HG03354 (cell line): ENCODE results near the gene CBFB.
"Not testable (repeated sequence)": the region's sequence is repeated elsewhere in the genome, so short reads cannot be mapped to it uniquely, and the experiment has no call there.

Experiments used
- ATAC-seq: cut with Tn5 transposase; IDR thresholded peaks from one replicate; pipeline ENCODE4 v1.9.1; 2021; ENCODE audit warnings: mild to moderate bottlenecking; ENCODE audit not compliant: unreplicated experiment, poor library complexity, severe bottlenecking

The CBFB gene

GRCh38 chr16:67036323-67036741 is 7.4 kb downstream of the CBFB start:
- no peak for ATAC-seq

- no peak for ATAC-seq
Observed at GRCh38 chr16:67039260-67040020, 10.5 kb downstream of the CBFB start.

- ATAC-seq: no peak
Observed at GRCh38 chr16:67040166-67040565, 11.2 kb downstream of the CBFB start.

GRCh38 chr16:67040906-67041305 is 12.0 kb downstream of the CBFB start:
- no peak for ATAC-seq

GRCh38 chr16:67041520-67041919 is 12.6 kb downstream of the CBFB start:
- not testable (repeated sequence) for ATAC-seq

GRCh38 chr16:67043420-67043819 is 14.5 kb downstream of the CBFB start:
- no peak for ATAC-seq

- no peak for ATAC-seq
Observed at GRCh38 chr16:67050796-67051195, 21.8 kb downstream of the CBFB start.

GRCh38 chr16:67052399-67052798 is 23.4 kb downstream of the CBFB start:
- no peak for ATAC-seq

- no peak for ATAC-seq
Observed at GRCh38 chr16:67053767-67054334, 24.9 kb downstream of the CBFB start.

- no peak for ATAC-seq
Observed at GRCh38 chr16:67054901-67055300, 26.0 kb downstream of the CBFB start.

GRCh38 chr16:67055712-67056487 is 27.0 kb downstream of the CBFB start:
- no peak for ATAC-seq

- no peak for ATAC-seq
Observed at GRCh38 chr16:67063008-67063407, 34.1 kb downstream of the CBFB start.

- ATAC-seq: no peak
Observed at GRCh38 chr16:67068212-67068753, 39.3 kb downstream of the CBFB start.

- no peak for ATAC-seq
Observed at GRCh38 chr16:67071476-67072048, 42.6 kb downstream of the CBFB start.

GRCh38 chr16:67075331-67075730 is 46.4 kb downstream of the CBFB start:
- ATAC-seq: no peak

GRCh38 chr16:67077871-67078270 is 48.9 kb downstream of the CBFB start:
- ATAC-seq: no peak

- no peak for ATAC-seq
Observed at GRCh38 chr16:67082100-67082499, 53.2 kb downstream of the CBFB start.

- no peak for ATAC-seq
Observed at GRCh38 chr16:67082891-67083290, 53.9 kb downstream of the CBFB start.

- peak; percentile 68 for ATAC-seq
Observed at GRCh38 chr16:67084345-67085028, 55.5 kb downstream of the CBFB start.

GRCh38 chr16:67086822-67087221 is 57.9 kb downstream of the CBFB start:
- ATAC-seq: no peak
